ENCODE data around the gene HNRNPA3.

GRCh38 chr2:177172034-177172880, 40.3 kb upstream of the HNRNPA3 start:
- TF ChIP-seq CTCF (IDR thresholded peaks at IDR 0.05) (no peak), POLR2A (IDR thresholded peaks at IDR 0.05) (no peak)
